ENCODE results near the gene PF4V1. TPM values are rescaled to one million over a fixed set of nuclear protein-coding genes. Genes with fewer than 3 reads are reported as not detected.

The PF4V1 gene
- total and polyA plus RNA-seq, 4 donors: 0.89 to 4.2 (median 1.3) TPM; not detected in 1

DNA sequence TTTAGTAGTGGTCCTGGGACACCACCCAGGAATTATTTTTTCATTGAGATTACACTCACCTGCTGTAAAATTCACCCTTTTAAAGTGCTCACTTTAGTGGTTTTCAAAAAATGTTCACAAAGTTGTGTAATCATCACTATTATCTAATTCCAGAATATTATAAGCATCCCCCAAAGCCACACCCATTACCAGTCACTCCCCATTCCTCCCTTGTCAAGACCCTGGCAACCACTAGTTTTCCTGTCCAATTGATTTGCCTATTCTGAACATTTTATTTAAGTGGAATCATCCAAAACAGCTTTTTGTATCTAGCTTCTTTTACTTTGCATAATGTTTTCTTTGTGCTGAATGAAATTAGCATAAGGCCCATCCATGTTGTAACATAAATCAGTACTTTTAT lies 29.3 kb upstream of the PF4V1 start:
- no peak overlapping the region for H3K4me3 ChIP-seq (ENCODE audit: low read depth, low read length)

GRCh38 chr4:73828956-73829355 lies 24.1 kb upstream of the PF4V1 start:
- Histone ChIP-seq H3K9me3 (ENCODE audit: control insufficient read depth, insufficient read depth, low read length) (no peaks in the 10 kb centered on the region), H3K27ac (ENCODE audit: low read depth, low read length) (no peak overlapping the region), H3K27me3 (ENCODE audit: control insufficient read depth, insufficient read depth, low read length) (no peaks in the 10 kb centered on the region), H3K36me3 (ENCODE audit: control insufficient read depth, insufficient read depth, low read length) (no peaks in the 10 kb centered on the region), H3K4me1 (ENCODE audit: control insufficient read depth, insufficient read depth, low read length) (no peaks in the 10 kb centered on the region), H3K4me3 (ENCODE audit: low read depth, low read length) (no peak overlapping the region)
- DNase-seq (ENCODE audit: low read depth in 4 of 6, low spot score in 6 of 6): no peak
- WGBS (ENCODE audit: insufficient coverage): 100% methylated on average over 1 of the region's 3 CpGs

More for the DNA sequence above, 29.3 kb upstream of the PF4V1 start:
- Histone ChIP-seq H3K4me1 (ENCODE audit: control insufficient read depth, insufficient read depth, low read length) (no peaks in the 10 kb centered on the region), H3K27me3 (ENCODE audit: control insufficient read depth, insufficient read depth, low read length) (no peaks in the 10 kb centered on the region), H3K36me3 (ENCODE audit: control insufficient read depth, insufficient read depth, low read length) (no peaks in the 10 kb centered on the region), H3K27ac (ENCODE audit: low read depth, low read length) (no peak overlapping the region), H3K9me3 (ENCODE audit: control insufficient read depth, insufficient read depth, low read length) (no peaks in the 10 kb centered on the region)
- no peak for DNase-seq (ENCODE audit: low read depth in 4 of 6, low spot score in 6 of 6)

GRCh38 chr4:73831569-73831968 lies 21.5 kb upstream of the PF4V1 start:
- Histone ChIP-seq H3K4me3 (ENCODE audit: low read depth, low read length) (no peak overlapping the region), H3K9me3 (ENCODE audit: control insufficient read depth, insufficient read depth, low read length) (no peaks in the 10 kb centered on the region), H3K27ac (ENCODE audit: low read depth, low read length) (no peak overlapping the region), H3K27me3 (ENCODE audit: control insufficient read depth, insufficient read depth, low read length) (peaks cover under 1% of the 10 kb centered on the region), H3K36me3 (ENCODE audit: control insufficient read depth, insufficient read depth, low read length) (no peaks in the 10 kb centered on the region), H3K4me1 (ENCODE audit: control insufficient read depth, insufficient read depth, low read length) (peaks cover 4% of the 10 kb centered on the region)
- WGBS (ENCODE audit: insufficient coverage): no CpG with 5 or more reads among the region's 2 CpGs
- no peak for DNase-seq (ENCODE audit: low read depth in 4 of 6, low spot score in 6 of 6)

DNA sequence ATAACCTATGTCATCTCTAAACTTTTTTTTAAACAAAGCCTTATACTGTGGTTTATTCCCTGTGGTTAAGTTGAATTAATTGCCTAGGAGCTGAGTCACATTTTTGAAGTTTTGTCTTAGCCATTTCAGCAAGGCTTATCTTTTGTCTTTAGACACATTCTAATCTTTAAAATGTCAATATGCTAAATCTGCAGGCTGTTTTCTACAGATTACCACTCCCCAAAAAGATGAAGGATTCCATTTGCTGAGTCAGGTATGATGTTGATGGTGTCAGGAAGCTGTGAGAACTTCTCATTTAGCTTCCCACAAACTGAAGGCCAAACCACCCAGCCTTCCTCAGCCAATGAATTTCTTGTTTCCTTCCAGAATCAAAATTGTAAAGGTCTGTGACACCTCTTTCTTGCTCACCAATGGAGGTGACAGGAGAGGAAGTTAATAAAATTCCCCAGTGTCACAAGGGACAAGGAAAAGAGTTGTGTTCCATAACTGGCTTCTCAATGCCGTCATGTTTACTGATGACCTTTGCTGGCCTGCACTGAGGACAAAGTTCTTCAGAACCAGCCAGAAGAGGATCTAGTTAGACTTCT lies 20.4 kb upstream of the PF4V1 start:
- Histone ChIP-seq H3K36me3 (ENCODE audit: control insufficient read depth, insufficient read depth, low read length) (no peaks in the 10 kb centered on the region), H3K27me3 (ENCODE audit: control insufficient read depth, insufficient read depth, low read length) (peaks cover 6% of the 10 kb centered on the region), H3K4me1 (ENCODE audit: control insufficient read depth, insufficient read depth, low read length) (peaks cover 9% of the 10 kb centered on the region), H3K4me3 (ENCODE audit: low read depth, low read length) (no peak overlapping the region), H3K9me3 (ENCODE audit: control insufficient read depth, insufficient read depth, low read length) (no peaks in the 10 kb centered on the region), H3K27ac (ENCODE audit: low read depth, low read length) (no peak overlapping the region)
- DNase-seq (ENCODE audit: low read depth in 4 of 6, low spot score in 6 of 6): no peak
- 90% methylated on average over 1 of the region's 1 CpG for WGBS (ENCODE audit: insufficient coverage)

DNA sequence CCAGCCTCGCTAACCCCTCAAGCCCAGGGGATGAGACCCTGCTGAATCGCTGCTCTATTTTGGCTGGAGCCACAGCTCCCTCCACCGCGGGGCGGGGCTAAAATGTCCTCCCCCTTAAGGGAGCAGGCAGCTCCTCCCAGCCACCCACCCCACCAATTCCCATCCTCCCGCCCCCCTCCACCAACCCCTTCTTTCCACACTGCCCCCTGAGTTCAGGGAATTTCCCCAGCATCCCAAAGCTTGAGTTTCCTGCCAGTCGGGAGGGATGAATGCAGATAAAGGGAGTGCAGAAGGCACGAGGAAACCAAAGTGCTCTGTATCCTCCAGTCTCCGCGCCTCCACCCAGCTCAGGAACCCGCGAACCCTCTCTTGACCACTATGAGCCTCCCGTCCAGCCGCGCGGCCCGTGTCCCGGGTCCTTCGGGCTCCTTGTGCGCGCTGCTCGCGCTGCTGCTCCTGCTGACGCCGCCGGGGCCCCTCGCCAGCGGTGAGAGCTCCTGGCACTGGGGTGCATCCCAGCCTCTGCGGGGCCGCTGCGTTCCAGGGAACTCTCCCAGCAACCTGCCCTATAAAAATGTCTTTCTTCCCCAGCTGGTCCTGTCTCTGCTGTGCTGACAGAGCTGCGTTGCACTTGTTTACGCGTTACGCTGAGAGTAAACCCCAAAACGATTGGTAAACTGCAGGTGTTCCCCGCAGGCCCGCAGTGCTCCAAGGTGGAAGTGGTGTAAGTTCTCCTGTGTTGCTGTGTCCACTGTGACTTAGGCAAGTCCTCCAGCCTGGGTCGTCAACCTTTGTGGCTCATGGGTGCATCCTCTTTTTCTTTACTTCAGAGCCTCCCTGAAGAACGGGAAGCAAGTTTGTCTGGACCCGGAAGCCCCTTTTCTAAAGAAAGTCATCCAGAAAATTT lies 16.5 kb upstream of the PF4V1 start, which contains the start of gene CXCL6:
TSS of gene CXCL6 (plus strand) at position 306 of the 907 bp plus-strand sequence. CDS start at position 379, 73 bp downstream.
- under 1% methylated on average over 37 of the region's 41 CpGs for WGBS (ENCODE audit: insufficient coverage)
- Histone ChIP-seq H3K4me3 (ENCODE audit: low read depth, low read length) (peak within 1 kb of the TSS; percentile 45), H3K4me1 (ENCODE audit: control insufficient read depth, insufficient read depth, low read length) (peaks cover 9% of the 10 kb centered on the region), H3K9me3 (ENCODE audit: control insufficient read depth, insufficient read depth, low read length) (no peaks in the 10 kb centered on the region), H3K36me3 (ENCODE audit: control insufficient read depth, insufficient read depth, low read length) (no peaks in the 10 kb centered on the region), H3K27me3 (ENCODE audit: control insufficient read depth, insufficient read depth, low read length) (peaks cover 6% of the 10 kb centered on the region), H3K27ac (ENCODE audit: low read depth, low read length) (no peak within 1 kb of the TSS)
- peak in 4 of 6 donors; percentile 17 to 64 (median 36) for DNase-seq (ENCODE audit: low read depth in 4 of 6, low spot score in 6 of 6)

GRCh38 chr4:73839071-73839470 lies 14.0 kb upstream of the PF4V1 start:
- Histone ChIP-seq H3K27ac (ENCODE audit: low read depth, low read length) (no peak overlapping the region), H3K4me3 (ENCODE audit: low read depth, low read length) (no peak overlapping the region), H3K27me3 (ENCODE audit: control insufficient read depth, insufficient read depth, low read length) (peaks cover 6% of the 10 kb centered on the region), H3K4me1 (ENCODE audit: control insufficient read depth, insufficient read depth, low read length) (peaks cover 9% of the 10 kb centered on the region), H3K9me3 (ENCODE audit: control insufficient read depth, insufficient read depth, low read length) (no peaks in the 10 kb centered on the region), H3K36me3 (ENCODE audit: control insufficient read depth, insufficient read depth, low read length) (no peaks in the 10 kb centered on the region)
- DNase-seq (ENCODE audit: low read depth in 4 of 6, low spot score in 6 of 6): no peak
- WGBS (ENCODE audit: insufficient coverage): 83% methylated on average over 3 of the region's 5 CpGs

- no peaks in the 10 kb centered on the region for H3K36me3 ChIP-seq (ENCODE audit: control insufficient read depth, insufficient read depth, low read length)
- H3K27ac ChIP-seq (ENCODE audit: low read depth, low read length): no peak overlapping the region
- H3K4me3 ChIP-seq (ENCODE audit: low read depth, low read length): no peak overlapping the region
- peaks cover 6% of the 10 kb centered on the region for H3K27me3 ChIP-seq (ENCODE audit: control insufficient read depth, insufficient read depth, low read length)
- DNase-seq (ENCODE audit: low read depth in 4 of 6, low spot score in 6 of 6): no peak
- H3K9me3 ChIP-seq (ENCODE audit: control insufficient read depth, insufficient read depth, low read length): no peaks in the 10 kb centered on the region
- no CpG with 5 or more reads among the region's 3 CpGs for WGBS (ENCODE audit: insufficient coverage)
- H3K4me1 ChIP-seq (ENCODE audit: control insufficient read depth, insufficient read depth, low read length): peaks cover 9% of the 10 kb centered on the region
Observed at GRCh38 chr4:73839715-73840114, 13.4 kb upstream of the PF4V1 start.

GRCh38 chr4:73841243-73841925 lies 11.7 kb upstream of the PF4V1 start:
- 100% methylated on average over 1 of the region's 4 CpGs for WGBS (ENCODE audit: insufficient coverage)
- DNase-seq (ENCODE audit: low read depth in 4 of 6, low spot score in 6 of 6): no peak
- H3K27me3 ChIP-seq (ENCODE audit: control insufficient read depth, insufficient read depth, low read length): peaks cover 6% of the 10 kb centered on the region

DNA sequence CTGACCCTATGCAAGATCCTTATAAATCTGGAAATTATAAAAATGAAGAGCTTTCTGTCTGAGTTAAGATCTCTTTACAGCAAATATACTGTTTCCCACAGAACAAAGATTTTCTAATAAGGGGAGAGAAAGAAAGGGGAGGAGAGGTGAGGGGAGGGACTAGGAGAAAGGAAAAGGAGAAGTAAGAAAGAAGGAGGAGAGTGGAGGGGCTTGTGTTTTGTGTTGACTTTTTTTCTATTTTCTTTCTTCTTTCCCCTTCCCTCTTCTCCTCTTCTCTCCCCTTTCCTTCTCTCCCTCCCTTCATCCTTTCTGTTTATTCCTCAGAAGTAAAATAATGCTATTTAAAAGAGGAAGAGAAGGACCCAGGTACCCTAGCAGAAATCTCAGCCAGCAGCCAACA lies 10.4 kb upstream of the PF4V1 start:
- Histone ChIP-seq H3K27ac (ENCODE audit: low read depth, low read length) (no peak overlapping the region), H3K27me3 (ENCODE audit: control insufficient read depth, insufficient read depth, low read length) (no peaks in the 10 kb centered on the region), H3K4me3 (ENCODE audit: low read depth, low read length) (no peak overlapping the region), H3K4me1 (ENCODE audit: control insufficient read depth, insufficient read depth, low read length) (no peaks in the 10 kb centered on the region), H3K9me3 (ENCODE audit: control insufficient read depth, insufficient read depth, low read length) (no peaks in the 10 kb centered on the region), H3K36me3 (ENCODE audit: control insufficient read depth, insufficient read depth, low read length) (no peaks in the 10 kb centered on the region)
- DNase-seq (ENCODE audit: low read depth in 4 of 6, low spot score in 6 of 6): no peak

More at GRCh38 chr4:73841243-73841925, 11.7 kb upstream of the PF4V1 start:
- Histone ChIP-seq H3K27ac (ENCODE audit: low read depth, low read length) (no peak overlapping the region), H3K4me3 (ENCODE audit: low read depth, low read length) (no peak overlapping the region), H3K4me1 (ENCODE audit: control insufficient read depth, insufficient read depth, low read length) (peaks cover 6% of the 10 kb centered on the region), H3K9me3 (ENCODE audit: control insufficient read depth, insufficient read depth, low read length) (no peaks in the 10 kb centered on the region), H3K36me3 (ENCODE audit: control insufficient read depth, insufficient read depth, low read length) (no peaks in the 10 kb centered on the region)

Measured in spinal cord (tissue), 10 donors.